ENCODE results near the gene MGRN1.

GRCh38 chr16:4646773-4647643, 22.4 kb downstream of the MGRN1 start:
- no peak for TF ChIP-seq SUZ12 (IDR thresholded peaks at IDR 0.05; ENCODE audit: extremely low read depth, insufficient read depth, insufficient read length)
- TF ChIP-seq ZNF274 (IDR thresholded peaks at IDR 0.05; ENCODE audit: low read depth, low read length) = no peak

Data from NT2/D1 (cell line).